ENCODE data around the gene PTPRM.

GRCh38 chr18:7619676-7620075, 52.6 kb downstream of the PTPRM start:
- TF ChIP-seq CTCF (IDR thresholded peaks at IDR 0.05; ENCODE audit: insufficient read depth, low read length, poor library complexity, severe bottlenecking) (no peak), EZH2phosphoT487 (conservative IDR thresholded peaks at IDR 0.05; ENCODE audit: low read length) (no peak)

Data from SU-DHL-6 (cell line).